Mesenchymal stem cell (in vitro differentiated cells and primary cell): ENCODE measurements around the gene ZPR1.

ENCODE experiments used
- DNase-seq: peaks from one replicate; pipeline ENCODE4 v3.0.0-alpha.2; 2013
- H2AFZ ChIP-seq: one replicate; pipeline ENCODE4 v1.6.1; 2013; ENCODE audit warnings: low read depth, mild to moderate bottlenecking, control low read depth, inconsistent platforms, low read length, moderate library complexity
- H2AK5ac ChIP-seq: 2 replicates; pipeline ENCODE4 v1.6.1; 2013; ENCODE audit warnings: low read length, moderate library complexity, mild to moderate bottlenecking, inconsistent platforms; ENCODE audit not compliant: severe bottlenecking
- H2BK120ac ChIP-seq: one replicate; pipeline ENCODE4 v1.6.1; 2013; ENCODE audit warnings: low read depth, mild to moderate bottlenecking, inconsistent platforms, low read length, moderate library complexity
- H2BK12ac ChIP-seq, 2 experiments: one replicate each; pipeline ENCODE4 v1.6.1; 2013; ENCODE audit warnings: inconsistent platforms in 2 of 2, low read length in 2 of 2, mild to moderate bottlenecking in 2 of 2, moderate library complexity in 2 of 2, control low read depth in 1 of 2
- H2BK15ac ChIP-seq: one replicate; pipeline ENCODE4 v1.6.1; 2013; ENCODE audit warnings: mild to moderate bottlenecking, low read depth, inconsistent platforms; ENCODE audit not compliant: poor library complexity, severe bottlenecking
- H2BK5ac ChIP-seq: 2 replicates; pipeline ENCODE4 v1.6.1; 2013; ENCODE audit warnings: low read depth, mild to moderate bottlenecking, low read length, control low read depth, inconsistent platforms; ENCODE audit not compliant: poor library complexity, severe bottlenecking
- H3K14ac ChIP-seq, 2 experiments: one replicate each; pipeline ENCODE4 v1.6.1; 2013; ENCODE audit warnings: inconsistent platforms in 2 of 2, low read length in 2 of 2, control low read depth in 1 of 2, mild to moderate bottlenecking in 1 of 2, moderate library complexity in 1 of 2
- H3K18ac ChIP-seq, 2 experiments: one replicate each; pipeline ENCODE4 v1.6.1; 2013; ENCODE audit warnings: inconsistent platforms in 2 of 2, low read length in 2 of 2, control low read depth in 1 of 2, low read depth in 1 of 2, mild to moderate bottlenecking in 1 of 2
- H3K23ac ChIP-seq, 2 experiments: one replicate each; pipeline ENCODE4 v1.6.1; 2013; ENCODE audit warnings: inconsistent platforms in 2 of 2, low read length in 2 of 2, mild to moderate bottlenecking in 2 of 2, moderate library complexity in 2 of 2, control low read depth in 1 of 2
- H3K27ac ChIP-seq: 2 replicates; pipeline ENCODE4 v1.5.1; 2013; ENCODE audit warnings: mild to moderate bottlenecking, moderate library complexity, low read length, control low read depth, inconsistent platforms; ENCODE audit not compliant: poor library complexity, severe bottlenecking
- H3K27me3 ChIP-seq, 2 experiments: 2 replicates each; pipeline versions ENCODE4 v1.6.1 to v1.7.0; 2013; ENCODE audit warnings: low read length in 2 of 2, mild to moderate bottlenecking in 2 of 2, moderate library complexity in 2 of 2, control low read depth in 1 of 2, inconsistent platforms in 1 of 2; ENCODE audit not compliant: control insufficient read depth in 1 of 2, insufficient read depth in 1 of 2
- H3K36me3 ChIP-seq, 2 experiments: 2 replicates each; pipeline versions ENCODE4 v1.6.1 to v1.7.0; 2013; ENCODE audit warnings: low read length in 2 of 2, control low read depth in 1 of 2, inconsistent platforms in 1 of 2, low read depth in 1 of 2, mild to moderate bottlenecking in 1 of 2; ENCODE audit not compliant: insufficient read depth in 2 of 2, control insufficient read depth in 1 of 2
- H3K4ac ChIP-seq, 2 experiments: one replicate each; pipeline ENCODE4 v1.6.1; 2013; ENCODE audit warnings: inconsistent platforms in 2 of 2, low read length in 2 of 2, mild to moderate bottlenecking in 2 of 2, moderate library complexity in 2 of 2, control low read depth in 1 of 2, low read depth in 1 of 2
- H3K4me1 ChIP-seq: 2 replicates; pipeline ENCODE4 v1.6.1; 2013; ENCODE audit warnings: low read depth, low read length, control low read depth; ENCODE audit not compliant: control insufficient read depth, insufficient read depth
- H3K4me2 ChIP-seq: 2 replicates; pipeline ENCODE4 v1.6.1; 2013; ENCODE audit warnings: low read length, mild to moderate bottlenecking, inconsistent platforms; ENCODE audit not compliant: poor library complexity, severe bottlenecking
- H3K4me3 ChIP-seq, 2 experiments: 2 replicates each; pipeline versions ENCODE4 v1.5.1 to v1.7.0; 2013; ENCODE audit warnings: low read length in 2 of 2, mild to moderate bottlenecking in 2 of 2, control low read depth in 1 of 2, low read depth in 1 of 2; ENCODE audit not compliant: insufficient read depth in 1 of 2
- H3K79me1 ChIP-seq: replicated peaks from 2 replicates; pipeline ENCODE4 v1.6.1; 2013; ENCODE audit warnings: mild to moderate bottlenecking, control low read depth, low read length, inconsistent platforms; ENCODE audit not compliant: poor library complexity, severe bottlenecking
- H3K9ac ChIP-seq: 2 replicates; pipeline ENCODE4 v1.7.0; 2013; ENCODE audit warnings: mild to moderate bottlenecking, low read length, moderate library complexity
- H3K9me3 ChIP-seq: 2 replicates; pipeline ENCODE4 v1.7.0; 2013; ENCODE audit warnings: mild to moderate bottlenecking, low read length; ENCODE audit not compliant: control insufficient read depth
- H4K8ac ChIP-seq: one replicate; pipeline ENCODE4 v1.6.1; 2013; ENCODE audit warnings: inconsistent platforms, mild to moderate bottlenecking, low read length, moderate library complexity
- H4K91ac ChIP-seq: one replicate; pipeline ENCODE4 v1.6.1; 2013; ENCODE audit warnings: mild to moderate bottlenecking, low read length, inconsistent platforms
- WGBS: methylation state at CpG from one replicate; pipeline ENCODE4 v1.1.7; 2013; ENCODE audit warnings: mixed read lengths; 5-methylcytosine and 5-hydroxymethylcytosine counted together

The ZPR1 gene

DNA sequence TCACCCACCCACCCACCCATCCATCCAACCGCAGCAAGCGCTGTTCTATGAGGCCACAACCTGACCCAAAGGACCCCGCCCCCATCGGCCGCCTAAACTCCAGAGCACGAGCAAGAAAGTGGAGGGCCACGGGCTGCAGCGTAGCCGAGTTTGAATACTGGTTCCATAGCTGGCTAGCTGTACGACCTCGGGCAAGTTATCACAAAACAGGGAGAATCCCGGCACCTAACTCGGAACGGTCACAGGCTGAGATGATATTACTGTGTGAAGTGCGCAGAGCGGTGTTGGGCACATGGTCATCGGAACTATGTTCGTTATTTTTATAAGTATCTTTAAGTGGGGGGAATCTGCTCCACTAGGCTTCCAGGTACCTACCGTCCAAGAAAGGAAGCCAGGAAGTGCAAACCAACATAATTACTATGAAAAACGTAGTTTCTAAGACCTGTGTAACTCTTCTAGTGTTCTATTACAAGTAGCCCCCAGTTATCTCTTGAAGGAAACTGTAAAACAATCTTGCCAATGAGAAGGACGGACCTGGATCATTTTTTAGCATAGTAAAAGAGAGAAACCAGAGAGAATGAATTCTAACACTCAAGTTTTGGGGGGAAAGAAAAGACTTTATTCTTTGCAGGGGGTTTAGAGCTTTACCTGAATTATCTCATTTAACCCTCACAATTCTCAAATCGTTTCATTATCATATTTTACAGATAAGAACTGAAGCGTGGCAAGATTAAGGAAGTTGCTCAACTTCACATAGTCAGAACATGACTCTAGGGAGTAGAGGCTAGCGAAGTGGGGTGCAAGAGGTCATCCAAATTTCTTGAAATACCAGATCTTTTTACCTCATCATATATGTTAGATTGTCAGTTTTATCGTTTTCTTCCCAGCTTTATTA is 14.4 kb downstream of the ZPR1 start:
- WGBS = under 1% methylated on average over 17 of the region's 25 CpGs
- no peak overlapping the region for H3K14ac ChIP-seq
- H3K4me1 ChIP-seq = peaks cover 6% of the 10 kb centered on the region
- H2BK12ac ChIP-seq = no peak overlapping the region
- H3K27ac ChIP-seq = peak overlapping the region; percentile 5
- H3K18ac ChIP-seq = peak overlapping the region in 1 of 2 experiments; percentile 1
- no peak overlapping the region for H3K4ac ChIP-seq
- H3K36me3 ChIP-seq = peaks cover 11 to 35% of the 10 kb centered on the region in 2 experiments
- peak overlapping the region; percentile 27 for H2BK120ac ChIP-seq
- H3K9ac ChIP-seq = peak overlapping the region; percentile 94
- H3K23ac ChIP-seq = no peak overlapping the region
- H3K4me3 ChIP-seq = peak overlapping the region; percentile 78 to 97
- no peak overlapping the region for H2BK5ac ChIP-seq
- H3K79me1 ChIP-seq = peaks cover 9% of the 10 kb centered on the region
- H3K4me2 ChIP-seq = peak overlapping the region; percentile 55
- H2AFZ ChIP-seq = no peak overlapping the region
- no peak overlapping the region for H2AK5ac ChIP-seq
- DNase-seq = no peak
- H4K91ac ChIP-seq = no peak overlapping the region
- peak overlapping the region; percentile 75 for H4K8ac ChIP-seq
- H3K27me3 ChIP-seq = no peaks in the 10 kb centered on the region
- H3K9me3 ChIP-seq = no peaks in the 10 kb centered on the region
- H2BK15ac ChIP-seq = peak overlapping the region; percentile 67

DNA sequence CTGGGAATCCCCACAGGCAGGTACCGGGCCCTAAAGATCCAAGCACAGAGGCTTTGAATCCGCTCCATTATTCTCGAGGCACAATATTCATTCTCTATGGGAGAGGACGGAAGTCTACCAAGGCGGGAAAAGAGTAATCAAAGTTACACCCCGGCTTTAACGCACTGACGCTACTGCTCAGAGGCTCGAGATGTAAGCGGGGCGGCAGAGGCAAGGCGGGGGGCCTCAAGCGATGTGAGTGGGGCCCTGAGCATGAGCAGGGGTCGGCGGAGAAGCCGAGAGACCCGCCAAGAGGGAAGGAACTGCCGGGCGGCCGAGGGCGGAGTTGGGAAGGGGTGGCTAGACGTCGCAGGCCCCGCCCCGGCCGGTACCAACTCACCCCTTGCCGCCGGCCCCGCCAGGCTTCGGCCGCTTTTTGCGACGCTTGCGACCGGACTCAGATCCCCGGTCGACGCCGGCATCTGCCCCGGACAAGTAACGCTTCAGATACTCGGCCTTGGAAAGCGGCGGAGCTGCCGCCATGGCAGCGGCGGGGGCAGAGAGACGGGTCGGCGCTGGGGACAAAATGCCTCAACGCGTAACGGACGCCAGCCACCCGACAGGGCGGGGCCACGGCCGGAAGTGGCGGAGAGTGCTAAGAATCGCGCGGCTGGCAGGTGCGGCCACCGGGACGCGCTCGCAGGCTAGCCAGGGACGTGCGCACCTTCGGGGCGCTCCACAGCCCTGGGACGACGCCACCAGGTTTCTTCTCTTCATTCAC is 15.2 kb downstream of the ZPR1 start, which contains the start of gene BUD13:
TSS of gene BUD13 (minus strand) at position 545 of the 760 bp plus-strand sequence. CDS start at position 522, 23 bp downstream.
- Histone ChIP-seq H2BK5ac (peak within 1 kb of the TSS; percentile 94), H3K4me1 (peaks cover 6% of the 10 kb centered on the region), H2AFZ (peak within 1 kb of the TSS; percentile 87), H2BK120ac (peak within 1 kb of the TSS; percentile 71), H3K79me1 (peaks cover 10% of the 10 kb centered on the region), H4K8ac (peak within 1 kb of the TSS; percentile 98), H3K4ac (peak within 1 kb of the TSS; percentile 37 to 93), H2BK12ac (peak within 1 kb of the TSS in 1 of 2 experiments; percentile 82), H3K27me3 (no peaks in the 10 kb centered on the region), H3K23ac (no peak within 1 kb of the TSS), H2BK15ac (peak within 1 kb of the TSS; percentile 93), H3K9ac (peak within 1 kb of the TSS; percentile 94), H3K4me2 (peak within 1 kb of the TSS; percentile 88), H3K4me3 (peak within 1 kb of the TSS; percentile 78 to 97), H3K14ac (peak within 1 kb of the TSS in 1 of 2 experiments; percentile 78), H3K27ac (peak within 1 kb of the TSS; percentile 78), H2AK5ac (no peak within 1 kb of the TSS), H3K36me3 (peaks cover 10 to 32% of the 10 kb centered on the region in 2 experiments), H4K91ac (peak within 1 kb of the TSS; percentile 98), H3K9me3 (no peaks in the 10 kb centered on the region), H3K18ac (peak within 1 kb of the TSS; percentile 84 to 100)
- WGBS = under 1% methylated on average over 54 of the region's 73 CpGs
- DNase-seq = peak; percentile 88

DNA sequence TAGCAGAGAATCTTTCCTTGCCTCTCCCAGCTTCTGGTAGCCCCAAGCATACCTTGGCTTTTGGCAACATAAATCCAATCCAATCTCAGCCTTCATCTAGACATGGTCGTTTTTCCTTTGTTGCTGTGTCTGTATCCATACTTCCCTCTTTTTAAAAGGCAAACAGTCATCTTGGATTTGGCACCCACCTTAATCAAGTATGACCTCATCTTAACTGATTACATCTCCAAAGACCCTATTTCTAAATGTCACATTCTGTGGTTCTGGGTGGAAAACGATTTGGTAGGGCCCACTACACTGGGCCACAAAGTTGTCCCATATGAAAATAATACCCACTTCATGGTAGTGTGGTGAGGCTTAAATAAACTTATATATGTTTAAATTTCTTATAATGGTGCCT is 15.9 kb downstream of the ZPR1 start:
- peak; percentile 14 for DNase-seq
- Histone ChIP-seq H3K23ac (no peak overlapping the region), H3K4me1 (peaks cover 6% of the 10 kb centered on the region), H2AFZ (no peak overlapping the region), H4K8ac (no peak overlapping the region), H4K91ac (no peak overlapping the region), H3K9ac (peak overlapping the region; percentile 94), H3K4me2 (peak overlapping the region; percentile 88), H2BK120ac (no peak overlapping the region), H3K79me1 (peaks cover 12% of the 10 kb centered on the region), H3K4me3 (peak overlapping the region in 1 of 2 experiments; percentile 97), H3K14ac (no peak overlapping the region), H2AK5ac (no peak overlapping the region), H3K27ac (no peak overlapping the region), H3K18ac (no peak overlapping the region), H3K36me3 (peaks cover 8 to 29% of the 10 kb centered on the region in 2 experiments), H3K27me3 (no peaks in the 10 kb centered on the region), H2BK5ac (no peak overlapping the region), H2BK12ac (no peak overlapping the region), H3K9me3 (no peaks in the 10 kb centered on the region), H3K4ac (no peak overlapping the region), H2BK15ac (no peak overlapping the region)
- WGBS = 64% methylated on average over 1 of the region's 2 CpGs

DNA sequence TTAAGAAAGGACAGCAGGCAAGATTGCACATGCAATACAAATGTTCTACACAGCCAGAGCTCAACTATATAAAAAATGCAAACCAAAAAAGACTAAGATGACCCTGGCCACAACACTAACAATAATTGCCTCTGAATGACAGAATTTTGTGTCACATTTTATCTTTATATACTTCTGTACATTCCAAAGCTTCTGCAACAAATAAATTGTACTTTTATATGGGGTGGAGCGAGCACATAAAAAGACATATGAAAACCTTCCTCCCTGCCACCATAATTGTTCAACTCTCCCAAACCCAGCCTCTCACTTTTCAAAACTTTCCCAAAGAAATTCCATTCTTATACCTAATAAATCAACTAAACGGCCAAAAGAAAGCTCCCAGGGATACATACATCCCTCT is 25.7 kb downstream of the ZPR1 start:
- no peak for DNase-seq
- no peak overlapping the region for H2BK5ac ChIP-seq
- H3K18ac ChIP-seq = no peak overlapping the region
- no peak overlapping the region for H3K4me3 ChIP-seq
- no peak overlapping the region for H2BK120ac ChIP-seq
- H2AK5ac ChIP-seq = no peak overlapping the region
- no peak overlapping the region for H3K23ac ChIP-seq
- no peak overlapping the region for H4K91ac ChIP-seq
- H3K4me2 ChIP-seq = no peak overlapping the region
- no peak overlapping the region for H3K4ac ChIP-seq
- H3K27ac ChIP-seq = no peak overlapping the region
- H2BK12ac ChIP-seq = no peak overlapping the region
- H3K9me3 ChIP-seq = no peaks in the 10 kb centered on the region
- H3K27me3 ChIP-seq = no peaks in the 10 kb centered on the region
- no peak overlapping the region for H2BK15ac ChIP-seq
- H3K9ac ChIP-seq = no peak overlapping the region
- no peak overlapping the region for H2AFZ ChIP-seq
- no peak overlapping the region for H4K8ac ChIP-seq
- WGBS = 95% methylated on average over 2 of the region's 2 CpGs
- no peaks in the 10 kb centered on the region for H3K4me1 ChIP-seq
- H3K14ac ChIP-seq = no peak overlapping the region
- peaks cover 21 to 73% of the 10 kb centered on the region in 2 experiments for H3K36me3 ChIP-seq
- peaks cover 28% of the 10 kb centered on the region for H3K79me1 ChIP-seq
